IPS-18a (cell line): Measurements from ENCODE around the gene GOLIM4.

Experiments
- H3K27ac ChIP-seq: one replicate; pipeline ENCODE4 v1.5.1; 2013; ENCODE audit warnings: low read length
- H3K27me3 ChIP-seq: one replicate; pipeline ENCODE4 v1.6.1; 2013; ENCODE audit warnings: mild to moderate bottlenecking, low read length; ENCODE audit not compliant: control insufficient read depth, insufficient read depth
- H3K36me3 ChIP-seq: one replicate; pipeline ENCODE4 v1.6.1; 2013; ENCODE audit warnings: low read depth, low read length; ENCODE audit not compliant: control insufficient read depth
- H3K4me1 ChIP-seq: one replicate; pipeline ENCODE4 v1.6.1; 2013; ENCODE audit warnings: low read depth, low read length; ENCODE audit not compliant: control insufficient read depth
- H3K4me3 ChIP-seq: one replicate; pipeline ENCODE4 v1.5.1; 2013; ENCODE audit warnings: low read length
- H3K9ac ChIP-seq: one replicate; pipeline ENCODE4 v1.6.1; 2013; ENCODE audit warnings: mild to moderate bottlenecking, low read length, moderate library complexity
- H3K9me3 ChIP-seq: one replicate; pipeline ENCODE4 v1.6.1; 2013; ENCODE audit warnings: low read depth, low read length; ENCODE audit not compliant: control insufficient read depth

The GOLIM4 gene

DNA sequence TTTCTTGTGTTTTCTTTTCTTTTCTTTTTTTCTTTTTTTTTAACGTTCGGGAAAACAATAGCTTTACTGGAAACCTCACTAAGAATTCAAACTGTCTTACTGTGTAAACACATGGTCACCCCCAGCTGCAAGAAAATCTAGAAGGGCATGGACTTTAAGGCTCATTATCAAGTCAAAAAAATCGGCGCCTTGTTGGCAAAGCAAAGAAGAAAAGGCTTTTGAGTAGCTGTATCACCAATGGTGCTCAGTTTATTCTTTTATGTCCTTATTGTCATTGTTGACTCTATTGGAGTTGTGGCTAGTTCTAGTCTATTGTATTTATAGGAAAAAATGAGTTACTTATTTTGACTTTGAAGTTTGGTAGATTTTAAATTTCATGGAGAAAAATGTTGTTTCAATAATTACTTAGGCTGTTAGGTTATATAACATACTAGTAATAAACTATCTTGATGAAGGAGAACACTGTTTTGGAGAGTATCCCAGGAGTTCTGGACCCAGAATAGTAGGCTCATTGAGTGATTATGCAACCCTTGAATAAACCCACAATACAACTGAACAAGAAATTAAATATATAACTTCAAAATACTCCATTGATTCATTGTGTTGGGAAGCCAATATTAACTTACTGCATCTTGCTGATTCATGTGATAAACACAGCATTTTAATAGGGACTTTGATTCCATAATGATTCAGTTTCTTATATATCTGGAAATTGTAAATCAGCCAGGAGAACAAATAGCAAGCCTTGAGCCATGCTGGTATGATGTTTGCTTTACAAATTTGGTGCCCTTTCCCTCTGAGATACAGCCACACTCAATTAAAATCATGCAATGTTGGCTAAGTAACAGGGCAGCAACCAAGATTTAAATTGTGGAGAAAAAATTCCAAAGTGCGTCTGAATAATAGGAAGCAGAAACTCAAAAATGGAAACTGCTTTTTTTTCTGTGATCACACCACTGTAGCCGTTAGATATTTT lies 27.8 kb upstream of the GOLIM4 start:
- H3K4me3 ChIP-seq = no peak overlapping the region
- no peaks in the 10 kb centered on the region for H3K4me1 ChIP-seq
- H3K27me3 ChIP-seq = no peaks in the 10 kb centered on the region
- H3K9ac ChIP-seq = no peak overlapping the region
- H3K36me3 ChIP-seq = no peaks in the 10 kb centered on the region
- H3K27ac ChIP-seq = no peak overlapping the region
- H3K9me3 ChIP-seq = peaks cover 5% of the 10 kb centered on the region

DNA sequence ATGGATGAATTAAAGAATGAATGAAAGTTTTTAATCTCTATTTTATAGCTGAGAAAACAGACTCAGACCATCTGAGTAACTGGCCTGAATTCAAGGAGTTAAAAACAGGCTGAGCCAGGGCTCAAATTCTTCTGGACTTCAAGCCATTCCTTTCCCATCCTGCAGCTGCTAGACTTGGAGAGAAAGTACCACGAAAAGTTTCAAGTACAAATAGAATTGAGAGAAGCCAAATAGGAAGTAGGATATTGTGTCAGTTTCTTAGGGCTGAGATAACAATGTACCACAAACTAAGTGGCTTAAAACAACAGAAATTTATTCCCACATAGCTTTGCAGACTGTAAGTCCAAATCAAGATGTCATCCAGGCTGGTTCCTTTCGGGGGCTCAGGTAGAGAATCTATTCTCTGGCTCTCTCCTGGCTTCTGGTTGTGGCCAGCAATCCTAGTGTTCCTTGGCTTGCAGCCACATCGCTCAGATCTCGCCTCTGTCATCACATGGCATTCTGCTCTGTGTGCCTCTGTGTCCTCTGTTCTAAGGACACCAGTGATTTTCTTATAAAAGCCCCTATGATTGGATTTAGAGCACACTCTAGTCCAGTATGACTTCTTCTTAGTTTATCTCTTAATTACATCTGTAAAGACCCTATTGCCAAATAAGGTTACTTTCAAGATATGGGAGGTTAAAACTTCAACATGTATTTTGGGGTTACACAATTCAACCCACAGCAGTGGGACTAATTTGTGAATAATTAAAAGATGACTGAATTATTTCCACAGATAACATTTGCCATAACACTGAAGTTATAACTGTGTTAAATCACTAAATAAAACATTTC lies 25.7 kb upstream of the GOLIM4 start:
- H3K36me3 ChIP-seq = no peaks in the 10 kb centered on the region
- H3K4me1 ChIP-seq = no peaks in the 10 kb centered on the region
- no peaks in the 10 kb centered on the region for H3K27me3 ChIP-seq
- H3K9ac ChIP-seq = no peak overlapping the region
- H3K9me3 ChIP-seq = no peaks in the 10 kb centered on the region
- no peak overlapping the region for H3K4me3 ChIP-seq
- no peak overlapping the region for H3K27ac ChIP-seq

DNA sequence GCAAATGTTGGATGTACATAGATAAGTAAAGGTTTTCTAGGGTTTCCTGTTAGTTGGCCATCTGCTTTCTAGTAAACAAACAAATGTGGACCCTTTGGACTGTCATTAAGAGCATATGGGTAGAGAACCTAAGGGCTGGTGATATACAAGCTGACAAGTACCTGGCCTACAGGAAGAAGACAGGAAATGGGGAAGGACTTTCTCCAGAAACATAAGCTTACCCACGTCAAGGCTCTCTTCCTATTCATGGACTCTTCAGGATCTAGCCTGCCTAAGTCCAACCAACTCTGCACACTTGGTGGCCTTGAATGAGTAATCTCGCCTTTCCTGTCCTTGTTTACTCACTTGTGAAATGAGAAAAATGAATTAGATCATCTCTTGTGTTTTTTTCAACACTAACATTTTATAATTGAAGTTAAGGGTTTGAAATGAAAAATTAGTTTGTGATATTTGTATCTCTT lies 22.2 kb upstream of the GOLIM4 start:
- Histone ChIP-seq H3K9ac (no peak overlapping the region), H3K36me3 (no peaks in the 10 kb centered on the region), H3K4me1 (no peaks in the 10 kb centered on the region), H3K9me3 (no peaks in the 10 kb centered on the region), H3K27ac (no peak overlapping the region), H3K4me3 (no peak overlapping the region), H3K27me3 (no peaks in the 10 kb centered on the region)

DNA sequence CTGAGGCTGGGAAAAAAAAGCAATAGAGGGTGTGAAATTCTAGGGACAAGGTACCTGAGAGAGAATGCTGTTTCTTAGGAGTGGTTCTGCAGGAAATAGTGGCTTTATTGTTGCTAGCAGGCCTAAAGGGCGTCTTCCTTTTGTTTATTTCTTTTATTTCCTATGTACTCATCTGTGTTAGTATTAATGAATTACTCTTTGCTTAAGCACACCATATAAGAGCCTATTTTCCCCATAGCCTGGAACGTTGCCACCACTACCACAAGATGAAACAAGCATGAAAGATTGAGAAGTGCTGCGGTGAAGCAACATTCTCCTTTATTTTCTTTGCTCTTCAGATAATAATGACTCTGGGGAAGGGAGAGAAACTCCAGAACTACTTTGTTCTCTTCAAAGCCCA lies 21.3 kb upstream of the GOLIM4 start:
- H3K36me3 ChIP-seq = no peaks in the 10 kb centered on the region
- H3K9ac ChIP-seq = no peak overlapping the region
- H3K4me1 ChIP-seq = no peaks in the 10 kb centered on the region
- H3K27me3 ChIP-seq = no peaks in the 10 kb centered on the region
- H3K4me3 ChIP-seq = no peak overlapping the region
- H3K27ac ChIP-seq = no peak overlapping the region
- no peaks in the 10 kb centered on the region for H3K9me3 ChIP-seq

DNA sequence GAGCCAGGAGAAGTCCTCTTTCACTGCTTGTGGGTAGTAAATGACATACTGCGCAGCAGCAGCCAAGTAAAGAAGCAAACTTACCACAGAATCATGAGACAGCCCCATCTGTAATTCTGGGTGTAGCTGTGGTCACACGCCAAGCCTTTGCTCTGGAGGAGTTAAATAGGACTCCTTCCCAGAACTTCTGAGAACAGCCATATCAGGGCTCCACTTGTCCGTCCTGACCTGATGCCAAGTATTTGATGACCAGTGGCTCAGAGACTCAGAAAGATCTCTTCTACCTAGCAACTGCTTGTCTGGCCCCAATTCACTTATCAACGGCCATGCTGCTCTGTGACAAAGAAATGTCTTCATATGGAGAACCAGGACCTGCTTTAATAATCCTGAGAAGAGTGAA lies 20.6 kb upstream of the GOLIM4 start:
- Histone ChIP-seq H3K9ac (no peak overlapping the region), H3K27me3 (no peaks in the 10 kb centered on the region), H3K27ac (no peak overlapping the region), H3K4me3 (no peak overlapping the region), H3K36me3 (no peaks in the 10 kb centered on the region), H3K9me3 (no peaks in the 10 kb centered on the region), H3K4me1 (no peaks in the 10 kb centered on the region)

DNA sequence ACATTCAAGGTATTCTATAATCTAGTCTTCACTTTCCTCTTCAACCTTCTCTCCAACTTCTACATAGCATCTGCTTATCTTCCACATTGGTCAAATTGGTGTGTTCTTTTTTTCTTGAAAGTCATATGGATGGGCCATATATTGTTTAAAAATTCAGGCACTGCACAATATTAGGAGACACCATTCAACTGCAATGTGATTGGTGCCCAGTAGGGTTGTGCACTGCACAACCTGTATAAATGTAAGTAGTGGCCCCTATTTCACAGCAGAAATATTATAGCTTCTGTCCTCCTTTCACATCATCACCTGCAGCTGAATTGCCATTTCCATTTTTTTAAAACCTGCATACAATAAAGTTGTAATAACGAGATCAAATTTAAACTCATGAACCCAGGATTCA lies 18.1 kb upstream of the GOLIM4 start:
- Histone ChIP-seq H3K9ac (no peak overlapping the region), H3K4me3 (no peak overlapping the region), H3K9me3 (no peaks in the 10 kb centered on the region), H3K27ac (no peak overlapping the region), H3K36me3 (no peaks in the 10 kb centered on the region), H3K4me1 (no peaks in the 10 kb centered on the region), H3K27me3 (no peaks in the 10 kb centered on the region)

DNA sequence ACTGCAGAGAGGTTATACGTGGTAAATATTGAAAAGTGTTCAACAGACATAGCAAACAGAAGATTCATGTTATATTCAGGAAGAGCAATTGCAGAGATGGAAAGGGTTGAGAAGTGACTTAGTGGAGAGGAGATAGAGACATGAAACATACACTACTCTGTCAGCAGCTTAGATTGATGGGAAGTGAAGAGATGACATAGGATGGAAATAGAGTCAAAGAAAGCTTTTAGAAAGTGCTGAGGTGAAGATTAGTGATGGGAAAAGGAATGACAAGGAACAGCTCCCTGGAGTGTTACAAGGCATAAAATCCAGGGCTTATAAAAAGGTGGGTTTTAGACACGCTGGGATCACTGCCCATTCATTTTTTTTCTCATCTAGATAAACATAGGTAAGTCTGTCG lies 17.2 kb upstream of the GOLIM4 start:
- Histone ChIP-seq H3K27ac (no peak overlapping the region), H3K9ac (no peak overlapping the region), H3K9me3 (no peaks in the 10 kb centered on the region), H3K4me1 (no peaks in the 10 kb centered on the region), H3K4me3 (no peak overlapping the region), H3K27me3 (no peaks in the 10 kb centered on the region), H3K36me3 (no peaks in the 10 kb centered on the region)

DNA sequence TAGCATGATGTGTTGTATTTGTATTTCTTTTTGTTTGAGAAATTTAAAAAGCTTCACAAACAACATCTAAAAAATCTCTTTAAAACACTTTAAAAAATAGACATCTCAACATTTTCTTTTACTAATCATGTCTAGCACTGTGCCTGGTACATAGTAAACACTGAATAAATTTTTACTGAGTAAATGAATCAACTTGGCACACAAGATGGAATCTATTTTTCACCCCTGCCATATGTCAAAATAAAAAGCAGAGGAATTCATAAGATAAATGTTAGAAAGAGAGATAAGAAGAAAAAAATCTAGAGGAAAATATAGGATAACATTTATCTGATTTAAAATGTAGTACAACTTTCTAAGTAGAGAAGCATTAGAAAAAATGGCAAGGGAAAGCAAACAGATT lies 8.6 kb upstream of the GOLIM4 start:
- H3K4me3 ChIP-seq = no peak overlapping the region
- no peaks in the 10 kb centered on the region for H3K9me3 ChIP-seq
- no peaks in the 10 kb centered on the region for H3K4me1 ChIP-seq
- no peaks in the 10 kb centered on the region for H3K27me3 ChIP-seq
- no peaks in the 10 kb centered on the region for H3K36me3 ChIP-seq
- H3K9ac ChIP-seq = no peak overlapping the region
- no peak overlapping the region for H3K27ac ChIP-seq

DNA sequence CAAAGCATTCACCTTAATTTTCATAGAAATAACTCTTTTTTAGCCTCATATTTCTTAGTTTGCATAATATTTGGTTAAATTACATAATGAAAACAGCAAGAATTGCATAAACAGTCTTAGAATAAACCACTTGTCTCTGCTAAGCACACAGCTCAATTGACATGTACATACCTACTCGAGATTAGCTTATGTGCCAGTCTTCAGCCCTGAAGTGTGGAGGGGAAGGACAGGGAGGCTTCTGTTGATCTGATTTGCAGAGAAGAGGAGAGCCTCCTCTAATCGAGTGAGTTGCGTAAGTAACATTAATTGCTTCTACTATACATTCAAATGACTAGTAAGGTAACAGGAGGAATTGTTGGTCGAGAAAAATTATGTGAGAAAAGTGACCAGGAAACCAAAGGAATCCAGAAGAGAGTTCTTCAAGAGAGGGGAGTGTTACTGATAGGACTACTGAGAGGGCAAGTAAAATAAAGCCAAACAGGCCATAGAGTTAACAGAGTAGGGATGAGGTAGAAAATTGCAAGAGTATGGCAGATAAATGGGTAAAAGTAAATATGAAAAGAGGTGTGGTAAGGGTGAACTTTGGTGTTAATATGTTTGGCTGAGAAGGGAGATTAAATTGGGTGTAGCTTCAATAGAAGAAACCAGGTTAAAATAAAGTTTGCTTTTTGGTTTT lies 7.1 kb upstream of the GOLIM4 start:
- no peaks in the 10 kb centered on the region for H3K36me3 ChIP-seq
- H3K27ac ChIP-seq = no peak overlapping the region
- H3K27me3 ChIP-seq = no peaks in the 10 kb centered on the region
- H3K9me3 ChIP-seq = no peaks in the 10 kb centered on the region
- no peaks in the 10 kb centered on the region for H3K4me1 ChIP-seq
- H3K9ac ChIP-seq = no peak overlapping the region
- H3K4me3 ChIP-seq = no peak overlapping the region

DNA sequence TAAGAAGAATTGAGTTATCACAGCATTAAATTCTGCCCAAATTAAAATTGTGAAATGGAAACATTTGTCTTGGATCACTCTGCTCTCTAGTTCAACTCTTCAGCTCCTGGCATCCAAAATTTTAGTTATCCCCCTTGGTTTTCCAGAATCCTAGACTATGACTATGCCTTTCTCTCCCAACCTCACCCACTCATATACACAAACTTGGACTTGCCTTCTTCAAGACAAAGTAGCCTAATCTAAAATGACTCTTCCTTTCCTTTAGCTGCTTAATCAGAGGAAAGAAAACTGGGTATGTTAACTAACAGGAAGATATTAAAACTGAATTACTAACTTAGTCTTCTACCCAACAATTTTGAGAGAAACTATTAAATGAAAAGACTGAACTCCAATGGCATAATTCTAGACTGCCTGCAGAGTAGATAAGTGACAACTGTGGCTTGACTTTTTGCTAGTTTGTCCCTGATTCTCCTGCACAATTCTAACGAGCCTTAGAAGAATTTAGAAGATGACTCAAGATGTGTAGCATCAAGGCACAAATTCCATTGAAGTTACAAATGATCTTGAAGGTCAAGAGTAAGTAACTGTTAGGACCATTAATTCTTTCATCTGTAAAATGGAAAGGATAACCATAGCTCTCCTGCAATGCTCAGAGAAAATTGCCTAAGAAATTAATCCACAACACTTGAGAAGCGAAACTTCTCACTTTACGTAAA lies 5.2 kb upstream of the GOLIM4 start:
- H3K9ac ChIP-seq = no peak overlapping the region
- H3K4me3 ChIP-seq = no peak overlapping the region
- no peaks in the 10 kb centered on the region for H3K27me3 ChIP-seq
- H3K9me3 ChIP-seq = no peaks in the 10 kb centered on the region
- no peaks in the 10 kb centered on the region for H3K36me3 ChIP-seq
- no peak overlapping the region for H3K27ac ChIP-seq
- peaks cover 9% of the 10 kb centered on the region for H3K4me1 ChIP-seq

DNA sequence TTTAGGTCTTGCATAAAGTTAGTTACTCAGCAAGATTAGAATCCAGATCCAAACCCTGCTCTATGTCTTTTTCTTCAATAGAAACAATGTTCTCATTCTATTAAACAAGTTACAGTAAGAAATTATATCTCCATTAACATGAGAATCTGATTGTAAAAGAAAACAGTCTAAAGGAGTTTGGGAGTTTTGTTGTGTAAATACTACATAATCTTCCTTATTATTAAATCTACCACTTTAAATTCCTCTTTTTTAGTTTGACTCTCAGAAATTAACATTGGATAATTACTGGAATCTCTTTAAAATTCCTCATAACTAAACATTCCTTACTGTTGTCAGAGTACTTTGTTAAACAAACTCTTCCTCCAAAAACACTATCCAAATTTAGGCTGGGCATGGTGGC lies 1.7 kb upstream of the GOLIM4 start:
- Histone ChIP-seq H3K9ac (no peak overlapping the region), H3K27me3 (peaks cover 4% of the 10 kb centered on the region), H3K4me1 (peaks cover 29% of the 10 kb centered on the region), H3K9me3 (no peaks in the 10 kb centered on the region), H3K4me3 (no peak overlapping the region), H3K27ac (no peak overlapping the region), H3K36me3 (no peaks in the 10 kb centered on the region)
